H9 (cell line): ENCODE data around the gene CALHM4. TPM values are rescaled to one million over a fixed set of nuclear protein-coding genes. Genes with fewer than 3 reads are reported as not detected.

Experiments used
- DNase-seq: peaks from one replicate; pipeline ENCODE4 v3.0.0-alpha.2; 2017
- H2AFZ ChIP-seq: one replicate; pipeline ENCODE4 v1.6.1; 2013; ENCODE audit warnings: mild to moderate bottlenecking, low read length, control low read depth, moderate library complexity
- H2AK5ac ChIP-seq: 2 replicates; pipeline ENCODE4 v1.6.1; 2013; ENCODE audit warnings: low read length, control low read depth, mixed read lengths; ENCODE audit not compliant: insufficient read length
- H2BK120ac ChIP-seq: one replicate; pipeline ENCODE4 v1.6.1; 2013; ENCODE audit warnings: low read depth, mild to moderate bottlenecking, low read length, control low read depth, inconsistent platforms; ENCODE audit not compliant: poor library complexity, severe bottlenecking
- H2BK12ac ChIP-seq: 2 replicates; pipeline ENCODE4 v1.6.1; 2013; ENCODE audit warnings: low read length, control low read depth, mixed read lengths, low read depth; ENCODE audit not compliant: insufficient read length
- H2BK15ac ChIP-seq: 2 replicates; pipeline ENCODE4 v1.6.1; 2013; ENCODE audit warnings: low read depth, low read length, control low read depth
- H2BK20ac ChIP-seq: one replicate; pipeline ENCODE4 v1.6.1; 2013; ENCODE audit warnings: low read depth, mild to moderate bottlenecking, low read length, control low read depth, inconsistent platforms; ENCODE audit not compliant: poor library complexity, severe bottlenecking
- H2BK5ac ChIP-seq: 2 replicates; pipeline ENCODE4 v1.6.1; 2013; ENCODE audit warnings: low read length, control low read depth, mixed read lengths; ENCODE audit not compliant: insufficient read length
- H3K14ac ChIP-seq: 2 replicates; pipeline ENCODE4 v1.6.1; 2013; ENCODE audit warnings: low read length, control low read depth; ENCODE audit not compliant: insufficient read depth
- H3K18ac ChIP-seq: 2 replicates; pipeline ENCODE4 v1.6.1; 2013; ENCODE audit warnings: low read depth, mild to moderate bottlenecking, mixed read lengths, low read length, control low read depth; ENCODE audit not compliant: insufficient read length
- H3K23ac ChIP-seq: 2 replicates; pipeline ENCODE4 v1.6.1; 2013; ENCODE audit warnings: low read length, control low read depth, mixed read lengths, low read depth; ENCODE audit not compliant: insufficient read length
- H3K23me2 ChIP-seq: 2 replicates; pipeline ENCODE4 v1.6.1; 2013; ENCODE audit warnings: low read depth, mild to moderate bottlenecking, mixed read lengths, low read length, control low read depth; ENCODE audit not compliant: insufficient read length, poor library complexity, severe bottlenecking
- H3K27ac ChIP-seq: 2 replicates; pipeline ENCODE4 v1.5.1; 2013; ENCODE audit warnings: low read length, control low read depth, mixed read lengths, low read depth; ENCODE audit not compliant: insufficient read length
- H3K27me3 ChIP-seq: 2 replicates; pipeline ENCODE4 v1.6.1; 2013; ENCODE audit warnings: low read length, control low read depth, inconsistent platforms; ENCODE audit not compliant: insufficient read depth
- H3K4ac ChIP-seq: 2 replicates; pipeline ENCODE4 v1.6.1; 2013; ENCODE audit warnings: low read depth, mild to moderate bottlenecking, control low read depth, inconsistent platforms, low read length, moderate library complexity
- H3K4me1 ChIP-seq: 2 replicates; pipeline ENCODE4 v1.6.1; 2013; ENCODE audit warnings: low read length, control low read depth, inconsistent platforms; ENCODE audit not compliant: insufficient read depth
- H3K4me2 ChIP-seq: 2 replicates; pipeline ENCODE4 v1.6.1; 2013; ENCODE audit warnings: low read length, control low read depth, mixed read lengths; ENCODE audit not compliant: insufficient read length, insufficient read depth
- H3K56ac ChIP-seq: 2 replicates; pipeline ENCODE4 v1.6.1; 2013; ENCODE audit warnings: low read depth, mild to moderate bottlenecking, mixed read lengths, low read length, control low read depth; ENCODE audit not compliant: insufficient read length
- H3K79me1 ChIP-seq: 2 replicates; pipeline ENCODE4 v1.6.1; 2013; ENCODE audit warnings: low read depth, mild to moderate bottlenecking, moderate library complexity, low read length, control low read depth, inconsistent platforms; ENCODE audit not compliant: insufficient read depth, poor library complexity, severe bottlenecking
- H3K79me2 ChIP-seq: 2 replicates; pipeline ENCODE4 v1.6.1; 2013; ENCODE audit warnings: low read length, control low read depth, inconsistent platforms; ENCODE audit not compliant: insufficient read depth
- H3K9ac ChIP-seq: 2 replicates; pipeline ENCODE4 v1.6.1; 2013; ENCODE audit warnings: low read length, control low read depth, mixed read lengths; ENCODE audit not compliant: insufficient read length; ENCODE audit errors: extremely low read depth
- H3K9me3 ChIP-seq: one replicate; pipeline ENCODE4 v1.6.1; 2013; ENCODE audit warnings: low read depth, low read length, inconsistent platforms; ENCODE audit not compliant: control insufficient read depth
- H3T11ph ChIP-seq: one replicate; pipeline ENCODE4 v1.6.1; 2013; ENCODE audit warnings: mild to moderate bottlenecking, low read length, control low read depth, inconsistent platforms
- H4K20me1 ChIP-seq: one replicate; pipeline ENCODE4 v1.6.1; 2013; ENCODE audit not compliant: control insufficient read depth, insufficient read length, insufficient read depth
- H4K5ac ChIP-seq: 2 replicates; pipeline ENCODE4 v1.6.1; 2013; ENCODE audit warnings: low read depth, mild to moderate bottlenecking, mixed read lengths, low read length, control low read depth; ENCODE audit not compliant: insufficient read length
- H4K8ac ChIP-seq: replicated peaks from 2 replicates; pipeline ENCODE4 v1.6.1; 2013; ENCODE audit warnings: low read length, control low read depth, mixed read lengths, low read depth; ENCODE audit not compliant: insufficient read length
- H4K91ac ChIP-seq: 2 replicates; pipeline ENCODE4 v1.6.1; 2013; ENCODE audit warnings: low read depth, mild to moderate bottlenecking, moderate library complexity, mixed read lengths, low read length, control low read depth; ENCODE audit not compliant: insufficient read length
- H3K27ac Mint-ChIP-seq, 3 experiments: 2 replicates in 2 of 3; 3 replicates in 1 of 3; pipeline ENCODE4 v1.8.0; 2020 to 2021; ENCODE audit warnings: mixed read lengths in 3 of 3, mild to moderate bottlenecking in 1 of 3, moderate library complexity in 1 of 3
- H3K27me3 Mint-ChIP-seq: 2 replicates; pipeline ENCODE4 v1.8.0; 2021; ENCODE audit warnings: low read depth, mild to moderate bottlenecking, moderate library complexity, mixed read lengths
- H3K36me3 Mint-ChIP-seq, 3 experiments: 2 replicates in 2 of 3; 3 replicates in 1 of 3; pipeline ENCODE4 v1.8.0; 2020 to 2021; ENCODE audit warnings: low read depth in 3 of 3, mixed read lengths in 3 of 3; ENCODE audit not compliant: insufficient read depth in 1 of 3
- H3K4me1 Mint-ChIP-seq, 2 experiments: 2 replicates each; pipeline ENCODE4 v1.8.0; 2020; ENCODE audit warnings: mixed read lengths in 2 of 2
- H3K4me3 Mint-ChIP-seq, 2 experiments: 2 replicates in 1 of 2; 3 replicates in 1 of 2; pipeline ENCODE4 v1.8.0; 2020 to 2021; ENCODE audit warnings: mild to moderate bottlenecking in 2 of 2, mixed read lengths in 2 of 2, moderate library complexity in 1 of 2
- H3K9me3 Mint-ChIP-seq, 2 experiments: 2 replicates in 1 of 2; 3 replicates in 1 of 2; pipeline ENCODE4 v1.8.0; 2020; ENCODE audit warnings: mild to moderate bottlenecking in 2 of 2, mixed read lengths in 2 of 2, moderate library complexity in 1 of 2
- total RNA-seq: library from RNA; stranded (reverse); gene quantifications from 2 replicates; pipeline ENCODE4 v1.2.1, GENCODE V29; 2021
- TF ChIP-seq, protein P1 (sequence below): fragments of 200-600 bp; sonication (generic); conservative IDR thresholded peaks from 3 replicates; pipeline ENCODE4 v1.8.0; 2021; ENCODE audit warnings: antibody characterized with exemption, mild to moderate bottlenecking

Gene CALHM4
- total RNA-seq, 1 experiment from 2014 or later, result not detected

DNA sequence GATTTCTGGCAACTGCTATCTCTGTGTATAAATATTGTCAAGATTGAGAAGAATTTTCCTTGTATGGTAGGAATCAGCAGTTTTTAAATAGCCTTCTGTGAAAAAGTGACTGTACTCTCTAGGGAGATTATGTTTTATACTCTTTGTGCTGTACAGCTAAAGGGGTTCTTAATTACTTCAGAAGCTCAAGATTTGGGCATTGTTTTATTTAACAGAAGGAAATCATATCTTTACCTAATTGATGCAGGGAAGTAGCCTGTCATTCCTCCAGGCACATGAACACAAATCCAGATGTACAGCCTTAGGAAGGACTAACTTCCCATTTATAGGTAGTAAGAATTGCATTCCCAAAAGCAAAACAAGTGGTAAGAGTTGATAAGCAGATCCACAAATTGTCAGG is 40.8 kb upstream of the CALHM4 start:
- no peaks in the 10 kb centered on the region for H3K27me3 ChIP-seq
- H4K91ac ChIP-seq, result no peak overlapping the region
- no peak overlapping the region for H3K27ac ChIP-seq
- TF ChIP-seq, protein P1, sequence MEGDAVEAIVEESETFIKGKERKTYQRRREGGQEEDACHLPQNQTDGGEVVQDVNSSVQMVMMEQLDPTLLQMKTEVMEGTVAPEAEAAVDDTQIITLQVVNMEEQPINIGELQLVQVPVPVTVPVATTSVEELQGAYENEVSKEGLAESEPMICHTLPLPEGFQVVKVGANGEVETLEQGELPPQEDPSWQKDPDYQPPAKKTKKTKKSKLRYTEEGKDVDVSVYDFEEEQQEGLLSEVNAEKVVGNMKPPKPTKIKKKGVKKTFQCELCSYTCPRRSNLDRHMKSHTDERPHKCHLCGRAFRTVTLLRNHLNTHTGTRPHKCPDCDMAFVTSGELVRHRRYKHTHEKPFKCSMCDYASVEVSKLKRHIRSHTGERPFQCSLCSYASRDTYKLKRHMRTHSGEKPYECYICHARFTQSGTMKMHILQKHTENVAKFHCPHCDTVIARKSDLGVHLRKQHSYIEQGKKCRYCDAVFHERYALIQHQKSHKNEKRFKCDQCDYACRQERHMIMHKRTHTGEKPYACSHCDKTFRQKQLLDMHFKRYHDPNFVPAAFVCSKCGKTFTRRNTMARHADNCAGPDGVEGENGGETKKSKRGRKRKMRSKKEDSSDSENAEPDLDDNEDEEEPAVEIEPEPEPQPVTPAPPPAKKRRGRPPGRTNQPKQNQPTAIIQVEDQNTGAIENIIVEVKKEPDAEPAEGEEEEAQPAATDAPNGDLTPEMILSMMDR, result no peak
- H3K27ac Mint-ChIP-seq, result no peak overlapping the region
- no peak overlapping the region for H3K4me2 ChIP-seq
- H3K4me1 Mint-ChIP-seq, result peaks cover 11 to 18% of the 10 kb centered on the region in 2 experiments
- H3K18ac ChIP-seq, result no peak overlapping the region
- H3K4me1 ChIP-seq, result peaks cover 4% of the 10 kb centered on the region; the same call in 1 of the 2 replicates
- no peak overlapping the region for H2BK120ac ChIP-seq
- H2AFZ ChIP-seq, result no peak overlapping the region
- H3K14ac ChIP-seq, result no peak overlapping the region
- H3K23ac ChIP-seq, result no peak overlapping the region
- H3K79me2 ChIP-seq, result no peaks in the 10 kb centered on the region
- H2AK5ac ChIP-seq, result no peak overlapping the region
- no peak overlapping the region for H4K5ac ChIP-seq
- no peak overlapping the region for H3T11ph ChIP-seq
- H4K8ac ChIP-seq, result no peak overlapping the region
- peaks cover 0 to 6% (median 2%) of the 10 kb centered on the region in 3 experiments; a peak in 1 of 7 replicates for H3K36me3 Mint-ChIP-seq
- H3K9me3 ChIP-seq, result no peaks in the 10 kb centered on the region
- H4K20me1 ChIP-seq, result no peaks in the 10 kb centered on the region
- no peaks in the 10 kb centered on the region; the same call in 1 of the 2 replicates for H3K27me3 Mint-ChIP-seq
- H2BK20ac ChIP-seq, result no peak overlapping the region
- H2BK12ac ChIP-seq, result no peak overlapping the region
- no peak overlapping the region for H2BK15ac ChIP-seq
- no peaks in the 10 kb centered on the region for H3K79me1 ChIP-seq
- H3K4me3 Mint-ChIP-seq, result no peak overlapping the region
- peaks cover 0 to 7% of the 10 kb centered on the region in 2 experiments; a peak in 3 of 5 replicates for H3K9me3 Mint-ChIP-seq
- no peaks in the 10 kb centered on the region for H3K23me2 ChIP-seq
- no peak overlapping the region for H3K4ac ChIP-seq
- no peak overlapping the region for H2BK5ac ChIP-seq
- no peak for DNase-seq
- no peak overlapping the region for H3K9ac ChIP-seq
- no peak overlapping the region for H3K56ac ChIP-seq
